Peyer's patch (tissue), 4 donors: ENCODE data around the gene CCDC157.
A peak's percentile ranks its signal among the peaks of the same experiment; 100 is the strongest.

Source experiments
- POLR2A ChIP-seq, 2 donors: fragments of 450-650 bp; IDR thresholded peaks; one replicate each; pipeline ENCODE4 v1.5.1; 2017; ENCODE audit warnings: antibody characterized with exemption in 2 of 2, mild to moderate bottlenecking in 2 of 2, moderate library complexity in 2 of 2
- TF ChIP-seq, protein P1 (sequence below), 6 experiments: fragments of 450-650 bp in 4 of 6; fragments of 200-600 bp in 2 of 6; sonication (generic) in 1 of 6; IDR thresholded peaks; one replicate each; pipeline ENCODE4 v1.5.1; 2017 to 2019; ENCODE audit warnings: antibody characterized with exemption in 6 of 6, mild to moderate bottlenecking in 3 of 6, moderate library complexity in 1 of 6

DNA sequence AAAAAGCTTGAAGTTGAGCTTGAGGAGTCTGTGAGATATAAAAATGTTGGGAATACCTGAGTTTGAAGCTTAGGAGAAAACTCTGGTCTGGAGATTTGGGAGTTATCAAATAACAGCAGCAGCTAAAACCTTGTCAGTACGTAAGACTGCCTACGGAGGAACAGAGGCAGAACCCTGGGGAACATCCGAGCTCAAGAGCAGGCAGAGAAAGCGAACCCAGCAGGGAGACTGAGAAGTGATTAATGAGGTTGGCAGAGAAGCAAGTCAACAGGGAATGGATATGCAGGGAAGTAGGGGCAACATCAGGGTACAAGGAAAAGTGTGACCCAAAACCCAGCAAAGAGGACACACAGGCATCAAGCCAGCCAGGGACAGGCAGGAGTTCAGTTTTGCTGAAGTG, 56.2 kb downstream of the CCDC157 start:
- TF ChIP-seq, protein P1, sequence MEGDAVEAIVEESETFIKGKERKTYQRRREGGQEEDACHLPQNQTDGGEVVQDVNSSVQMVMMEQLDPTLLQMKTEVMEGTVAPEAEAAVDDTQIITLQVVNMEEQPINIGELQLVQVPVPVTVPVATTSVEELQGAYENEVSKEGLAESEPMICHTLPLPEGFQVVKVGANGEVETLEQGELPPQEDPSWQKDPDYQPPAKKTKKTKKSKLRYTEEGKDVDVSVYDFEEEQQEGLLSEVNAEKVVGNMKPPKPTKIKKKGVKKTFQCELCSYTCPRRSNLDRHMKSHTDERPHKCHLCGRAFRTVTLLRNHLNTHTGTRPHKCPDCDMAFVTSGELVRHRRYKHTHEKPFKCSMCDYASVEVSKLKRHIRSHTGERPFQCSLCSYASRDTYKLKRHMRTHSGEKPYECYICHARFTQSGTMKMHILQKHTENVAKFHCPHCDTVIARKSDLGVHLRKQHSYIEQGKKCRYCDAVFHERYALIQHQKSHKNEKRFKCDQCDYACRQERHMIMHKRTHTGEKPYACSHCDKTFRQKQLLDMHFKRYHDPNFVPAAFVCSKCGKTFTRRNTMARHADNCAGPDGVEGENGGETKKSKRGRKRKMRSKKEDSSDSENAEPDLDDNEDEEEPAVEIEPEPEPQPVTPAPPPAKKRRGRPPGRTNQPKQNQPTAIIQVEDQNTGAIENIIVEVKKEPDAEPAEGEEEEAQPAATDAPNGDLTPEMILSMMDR (IDR thresholded peaks at IDR 0.05), result peak in 1 of 6 experiments; percentile 7
- no peak for TF ChIP-seq POLR2A (IDR thresholded peaks at IDR 0.05)
